ENCODE data around the gene PRRG1.

PRRG1 gene

DNA sequence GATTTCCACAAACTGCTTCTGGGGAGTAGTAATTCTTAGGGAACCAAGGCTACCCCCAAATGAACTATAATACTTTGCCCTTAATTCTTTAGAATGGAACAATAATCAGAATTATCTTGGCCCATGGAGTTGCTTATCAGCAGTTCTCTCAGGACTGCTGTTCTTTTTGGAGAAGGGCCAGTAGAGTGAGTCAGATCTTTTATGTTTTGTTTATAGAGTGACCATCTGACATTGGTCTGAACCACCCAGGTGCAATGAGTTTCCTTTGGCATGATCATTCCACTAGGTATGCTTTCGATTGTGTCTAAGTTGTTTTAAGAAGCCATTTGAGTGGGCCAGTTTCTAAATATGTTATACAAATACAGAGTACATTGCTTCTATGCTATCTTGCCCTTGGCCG, 31.8 kb downstream of the PRRG1 start:
- no peak overlapping the region for H3K27ac ChIP-seq (ENCODE audit: low read depth, low read length)
- H3K4me2 ChIP-seq (ENCODE audit: low read depth, low read length, poor library complexity, severe bottlenecking), result no peak overlapping the region
- TF ChIP-seq, protein P1, sequence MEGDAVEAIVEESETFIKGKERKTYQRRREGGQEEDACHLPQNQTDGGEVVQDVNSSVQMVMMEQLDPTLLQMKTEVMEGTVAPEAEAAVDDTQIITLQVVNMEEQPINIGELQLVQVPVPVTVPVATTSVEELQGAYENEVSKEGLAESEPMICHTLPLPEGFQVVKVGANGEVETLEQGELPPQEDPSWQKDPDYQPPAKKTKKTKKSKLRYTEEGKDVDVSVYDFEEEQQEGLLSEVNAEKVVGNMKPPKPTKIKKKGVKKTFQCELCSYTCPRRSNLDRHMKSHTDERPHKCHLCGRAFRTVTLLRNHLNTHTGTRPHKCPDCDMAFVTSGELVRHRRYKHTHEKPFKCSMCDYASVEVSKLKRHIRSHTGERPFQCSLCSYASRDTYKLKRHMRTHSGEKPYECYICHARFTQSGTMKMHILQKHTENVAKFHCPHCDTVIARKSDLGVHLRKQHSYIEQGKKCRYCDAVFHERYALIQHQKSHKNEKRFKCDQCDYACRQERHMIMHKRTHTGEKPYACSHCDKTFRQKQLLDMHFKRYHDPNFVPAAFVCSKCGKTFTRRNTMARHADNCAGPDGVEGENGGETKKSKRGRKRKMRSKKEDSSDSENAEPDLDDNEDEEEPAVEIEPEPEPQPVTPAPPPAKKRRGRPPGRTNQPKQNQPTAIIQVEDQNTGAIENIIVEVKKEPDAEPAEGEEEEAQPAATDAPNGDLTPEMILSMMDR (IDR thresholded peaks at IDR 0.05; ENCODE audit: insufficient read depth, low read length, poor library complexity, severe bottlenecking), result no peak
- TF ChIP-seq EZH2phosphoT487 (conservative IDR thresholded peaks at IDR 0.05; ENCODE audit: low read length), result no peak
- H3K79me2 ChIP-seq (ENCODE audit: insufficient read depth, low read length), result no peaks in the 10 kb centered on the region
- no peak overlapping the region for H3K9ac ChIP-seq (ENCODE audit: low read length)
- no peaks in the 10 kb centered on the region for H4K20me1 ChIP-seq (ENCODE audit: low read depth, low read length)
- no peaks in the 10 kb centered on the region for H3F3A ChIP-seq (ENCODE audit: insufficient read depth)
- no peak overlapping the region for H2AFZ ChIP-seq (ENCODE audit: low read depth, low read length, severe bottlenecking)
- H3K4me3 ChIP-seq (ENCODE audit: insufficient read depth, low read length, poor library complexity, severe bottlenecking), result no peak overlapping the region
- H3K9me3 ChIP-seq (ENCODE audit: insufficient read depth, low read length), result no peaks in the 10 kb centered on the region
- H3K36me3 ChIP-seq (ENCODE audit: low read length), result no peaks in the 10 kb centered on the region
- no peaks in the 10 kb centered on the region for H3K9me2 ChIP-seq (replicated peaks; ENCODE audit: insufficient read depth, low read length)
- no peaks in the 10 kb centered on the region for H3K27me3 ChIP-seq (ENCODE audit: low read length)

DNA sequence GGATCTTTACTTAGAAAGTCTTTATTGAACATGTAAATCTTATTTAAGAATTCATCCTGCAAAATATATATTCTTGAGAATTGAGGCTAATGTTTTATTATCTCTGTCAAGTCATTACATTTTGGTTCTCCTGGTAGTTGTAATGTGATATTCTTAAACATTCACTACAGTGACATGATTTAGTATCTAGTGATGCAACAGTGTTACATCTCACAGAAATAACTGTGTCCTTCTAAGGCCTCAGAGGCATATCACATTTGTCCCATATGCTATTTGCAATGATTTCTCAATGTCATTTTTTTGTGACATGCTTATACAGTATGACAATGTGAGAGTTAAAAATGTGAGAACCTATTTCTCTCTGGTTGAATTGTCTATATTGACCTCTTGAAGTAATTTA, 34.1 kb downstream of the PRRG1 start:
- H3K27ac ChIP-seq (ENCODE audit: low read depth, low read length), result no peak overlapping the region
- no peaks in the 10 kb centered on the region for H3K9me2 ChIP-seq (replicated peaks; ENCODE audit: insufficient read depth, low read length)
- no peaks in the 10 kb centered on the region for H3K9me3 ChIP-seq (ENCODE audit: insufficient read depth, low read length)
- H3K27me3 ChIP-seq (ENCODE audit: low read length), result no peaks in the 10 kb centered on the region
- no peak overlapping the region for H3K4me3 ChIP-seq (ENCODE audit: insufficient read depth, low read length, poor library complexity, severe bottlenecking)
- H4K20me1 ChIP-seq (ENCODE audit: low read depth, low read length), result no peaks in the 10 kb centered on the region
- no peaks in the 10 kb centered on the region for H3K36me3 ChIP-seq (ENCODE audit: low read length)
- H3F3A ChIP-seq (ENCODE audit: insufficient read depth), result no peaks in the 10 kb centered on the region
- H3K9ac ChIP-seq (ENCODE audit: low read length), result no peak overlapping the region
- TF ChIP-seq EZH2phosphoT487 (conservative IDR thresholded peaks at IDR 0.05; ENCODE audit: low read length), result no peak
- TF ChIP-seq, protein P1 (IDR thresholded peaks at IDR 0.05; ENCODE audit: insufficient read depth, low read length, poor library complexity, severe bottlenecking), result no peak
- H2AFZ ChIP-seq (ENCODE audit: low read depth, low read length, severe bottlenecking), result no peak overlapping the region
- H3K79me2 ChIP-seq (ENCODE audit: insufficient read depth, low read length), result no peaks in the 10 kb centered on the region
- H3K4me2 ChIP-seq (ENCODE audit: low read depth, low read length, poor library complexity, severe bottlenecking), result no peak overlapping the region

DNA sequence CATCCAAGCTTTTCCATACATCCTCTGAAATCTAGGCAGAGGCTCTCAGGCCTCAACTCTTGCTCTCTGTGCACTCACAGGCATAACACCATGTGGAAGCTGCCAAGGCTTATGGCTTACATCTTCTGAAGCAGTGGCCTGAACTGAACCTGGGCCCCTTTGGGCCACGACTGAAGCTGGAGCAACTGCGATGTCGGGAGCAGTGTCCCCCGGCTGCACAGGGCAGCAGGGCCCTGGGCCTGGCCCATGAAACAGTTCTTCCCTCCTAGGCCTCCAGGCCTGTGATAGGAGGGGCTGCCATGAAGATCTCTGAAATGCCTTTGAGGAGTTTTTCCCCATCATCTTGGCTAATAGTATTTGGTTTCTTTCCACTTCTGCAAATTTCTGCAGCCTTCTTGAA, 39.2 kb downstream of the PRRG1 start:
- no peaks in the 10 kb centered on the region for H3K9me3 ChIP-seq (ENCODE audit: insufficient read depth, low read length)
- no peak overlapping the region for H3K27ac ChIP-seq (ENCODE audit: low read depth, low read length)
- no peaks in the 10 kb centered on the region for H3K79me2 ChIP-seq (ENCODE audit: insufficient read depth, low read length)
- H3K36me3 ChIP-seq (ENCODE audit: low read length), result no peaks in the 10 kb centered on the region
- no peaks in the 10 kb centered on the region for H3K9me2 ChIP-seq (replicated peaks; ENCODE audit: insufficient read depth, low read length)
- no peak overlapping the region for H3K4me2 ChIP-seq (ENCODE audit: low read depth, low read length, poor library complexity, severe bottlenecking)
- no peak overlapping the region for H2AFZ ChIP-seq (ENCODE audit: low read depth, low read length, severe bottlenecking)
- H3K4me3 ChIP-seq (ENCODE audit: insufficient read depth, low read length, poor library complexity, severe bottlenecking), result no peak overlapping the region
- H3K9ac ChIP-seq (ENCODE audit: low read length), result no peak overlapping the region
- no peaks in the 10 kb centered on the region for H3K27me3 ChIP-seq (ENCODE audit: low read length)
- H4K20me1 ChIP-seq (ENCODE audit: low read depth, low read length), result no peaks in the 10 kb centered on the region
- no peaks in the 10 kb centered on the region for H3F3A ChIP-seq (ENCODE audit: insufficient read depth)
- TF ChIP-seq, protein P1 (IDR thresholded peaks at IDR 0.05; ENCODE audit: insufficient read depth, low read length, poor library complexity, severe bottlenecking), result no peak

DNA sequence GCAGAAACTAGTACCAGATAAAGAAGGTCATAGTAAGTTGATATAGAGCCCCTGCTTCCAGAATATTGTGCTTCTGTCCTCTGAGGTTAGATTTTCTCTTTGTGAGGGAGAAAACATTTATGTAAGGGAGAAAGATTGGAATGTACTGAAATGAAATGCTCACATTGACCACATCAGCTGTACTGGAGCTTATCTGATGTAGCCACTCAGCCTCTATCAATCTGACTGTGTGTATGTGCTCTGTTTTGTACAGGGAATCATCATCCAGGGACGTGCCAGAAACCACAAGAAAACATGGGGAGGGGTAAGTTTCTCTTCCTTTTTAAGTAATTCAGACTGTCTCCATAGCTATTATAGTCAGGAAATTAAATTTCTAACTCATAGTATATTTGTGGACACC, 56.8 kb downstream of the PRRG1 start:
- Histone ChIP-seq H3K9me3 (ENCODE audit: insufficient read depth, low read length) (no peaks in the 10 kb centered on the region), H3F3A (ENCODE audit: insufficient read depth) (no peaks in the 10 kb centered on the region), H3K4me3 (ENCODE audit: insufficient read depth, low read length, poor library complexity, severe bottlenecking) (no peak overlapping the region), H3K4me2 (ENCODE audit: low read depth, low read length, poor library complexity, severe bottlenecking) (no peak overlapping the region), H3K79me2 (ENCODE audit: insufficient read depth, low read length) (no peaks in the 10 kb centered on the region), H4K20me1 (ENCODE audit: low read depth, low read length) (no peaks in the 10 kb centered on the region), H2AFZ (ENCODE audit: low read depth, low read length, severe bottlenecking) (no peak overlapping the region), H3K9ac (ENCODE audit: low read length) (no peak overlapping the region), H3K9me2 (replicated peaks; ENCODE audit: insufficient read depth, low read length) (no peaks in the 10 kb centered on the region), H3K36me3 (ENCODE audit: low read length) (no peaks in the 10 kb centered on the region), H3K27ac (ENCODE audit: low read depth, low read length) (no peak overlapping the region), H3K27me3 (ENCODE audit: low read length) (no peaks in the 10 kb centered on the region)
- TF ChIP-seq, protein P1 (IDR thresholded peaks at IDR 0.05; ENCODE audit: insufficient read depth, low read length, poor library complexity, severe bottlenecking), result no peak
- no peak for TF ChIP-seq EZH2phosphoT487 (conservative IDR thresholded peaks at IDR 0.05; ENCODE audit: low read length)
